Dermis lymphatic vessel endothelial cell (primary cell): ENCODE measurements around the gene FGFR3. TPM values are rescaled to one million over a fixed set of nuclear protein-coding genes. Genes with fewer than 3 reads are reported as not detected.

Source experiments
- total RNA-seq: library from RNA; depleted of rRNA; stranded (reverse); fragments of >200 nt; gene quantifications from 2 replicates; pipeline ENCODE4 v1.2.1, GENCODE V29; 2014

Gene FGFR3
- total RNA-seq: 1.3 TPM in 2 replicates

GRCh38 chr4:1792832-1793495, at the start of gene FGFR3:
Gene FGFR3 (plus strand): TSS chr4:1793293. CDS start chr4:1793935, 642 bp downstream.

GRCh38 chr4:1856071-1856942, 63.2 kb downstream of the FGFR3 start, which contains the start of gene LETM1:
Gene LETM1 (minus strand): TSS chr4:1856156. CDS start chr4:1855950, 206 bp downstream.

Other genes starting within 250 kb of the FGFR3 start
- gene FAM53A, start 109.0 kb upstream of the FGFR3 start, total RNA-seq: 0.65 and 2.1 TPM in 2 replicates
- 42.3 and 50.2 TPM in 2 replicates for gene SLBP, start 81.0 kb upstream of the FGFR3 start, total RNA-seq
- 22.6 and 28.4 TPM in 2 replicates for gene TMEM129, start 72.0 kb upstream of the FGFR3 start, total RNA-seq
- gene TACC3, start 71.8 kb upstream of the FGFR3 start, total RNA-seq: 3.8 and 4.0 TPM in 2 replicates
- 56.9 and 67.6 TPM in 2 replicates for gene LETM1, start 62.9 kb downstream of the FGFR3 start, total RNA-seq
- 33.3 and 33.6 TPM in 2 replicates for gene NSD2, start 78.1 kb downstream of the FGFR3 start, total RNA-seq
- gene NELFA, start 215.7 kb downstream of the FGFR3 start, total RNA-seq: 9.0 and 12.0 TPM in 2 replicates